COLO829 (cell line): ENCODE data around the gene SLC34A1.
A peak's percentile ranks its signal among the peaks of the same experiment; 100 is the strongest.

Experiments used
- DNase-seq: peaks from one replicate; pipeline ENCODE4 v3.0.0; 2012; ENCODE audit warnings: low spot score

Gene SLC34A1

DNA sequence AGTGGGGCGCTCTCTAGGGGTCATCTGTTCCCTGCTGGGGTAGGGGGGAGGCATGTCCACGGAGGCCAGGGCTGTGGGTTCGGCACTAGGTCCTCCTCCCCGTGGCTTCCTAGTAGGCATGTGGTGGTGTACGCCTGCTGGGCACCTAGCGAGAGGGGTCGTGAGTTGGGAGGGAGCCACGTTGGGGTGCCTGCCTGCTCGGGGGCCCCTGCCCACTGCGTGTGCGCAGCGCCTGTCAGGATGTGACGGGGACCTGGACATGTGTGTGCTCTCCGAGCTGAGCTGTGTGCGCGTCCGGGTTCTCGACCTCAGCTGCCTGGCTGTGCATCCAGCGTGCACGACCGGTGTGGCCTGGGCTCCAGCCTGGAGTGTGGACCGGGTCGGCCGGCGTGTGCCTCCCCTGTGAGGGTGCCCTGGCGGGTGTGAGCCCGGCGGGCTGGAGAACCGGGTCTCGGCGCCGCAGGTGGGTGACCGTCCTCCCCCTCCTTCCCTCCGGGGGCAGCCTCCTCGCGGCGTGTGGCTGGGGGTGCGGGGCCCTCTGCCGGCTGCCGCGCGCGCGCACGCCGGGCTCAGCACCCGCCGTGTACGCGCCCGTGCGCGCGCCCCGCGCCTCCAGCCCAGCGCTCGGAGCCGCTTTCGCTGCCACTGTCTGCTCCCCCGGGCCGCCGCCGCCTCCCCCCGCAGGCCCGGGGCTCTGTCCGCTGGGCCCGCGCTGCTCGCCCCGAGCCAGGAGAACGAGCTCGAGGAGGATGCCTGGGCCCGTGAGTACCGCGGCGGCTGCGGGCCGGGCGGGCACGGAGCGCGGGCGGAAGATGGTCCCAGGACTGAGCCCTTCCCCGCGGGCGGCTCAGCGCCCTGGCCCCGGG lies 62.2 kb downstream of the SLC34A1 start, which contains the start of gene PRR7:
Gene PRR7, plus strand, starts transcription at position 615 of the 866 bp plus-strand sequence. CDS start 8,254 bp downstream, outside the sequence.
- no peak for DNase-seq

- DNase-seq, result no peak
Measured at GRCh38 chr5:177447066-177447610, 62.9 kb downstream of the SLC34A1 start.

DNA sequence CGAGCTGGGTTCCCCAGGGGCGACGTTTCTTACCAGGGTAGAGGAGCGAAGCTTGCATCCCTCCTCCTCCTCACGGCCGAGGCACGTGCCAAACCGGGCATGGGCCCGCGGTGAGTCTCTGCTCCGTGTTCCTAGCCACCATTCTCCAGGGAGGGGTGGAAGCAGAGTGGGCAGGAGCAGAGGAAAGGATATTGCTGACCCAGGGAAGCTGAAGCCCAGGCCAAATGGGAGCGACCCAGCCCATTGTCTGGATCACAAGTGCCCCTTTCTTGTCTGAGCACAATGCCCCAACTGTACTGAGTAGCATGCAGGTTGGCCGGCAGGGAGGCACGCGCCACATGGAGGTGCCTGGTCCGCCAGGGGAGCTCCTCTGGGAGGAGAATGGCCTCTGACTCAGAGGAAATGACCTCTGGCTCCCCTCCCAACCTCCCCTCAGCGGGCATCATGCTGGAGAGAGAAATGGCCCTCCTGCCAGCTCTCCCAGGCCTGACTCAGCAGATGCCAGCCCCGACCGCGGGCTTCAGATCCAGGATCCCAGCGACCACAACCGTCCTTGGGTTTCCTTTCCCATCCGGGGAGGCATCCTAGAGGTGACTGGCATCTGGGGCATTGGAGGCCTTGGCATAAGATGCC lies 63.5 kb downstream of the SLC34A1 start:
- peak; percentile 82 for DNase-seq
